Stimulated activated CD4-positive, alpha-beta T cell treated with anti-CD3 and anti-CD28 coated beads, Interleukin-1b, Interleukin-23, amount 100 ng/mL, for 1 hour (primary cell): ENCODE results near the gene CRLF3.
"Not testable (repeated sequence)": the region's sequence is repeated elsewhere in the genome, so short reads cannot be mapped to it uniquely, and the experiment has no call there.

Source experiments
- DNase-seq, 2 donors: peaks; one replicate each; pipeline ENCODE4 v3.0.0-alpha.2; 2020; ENCODE audit warnings: low read depth in 2 of 2

The CRLF3 gene

GRCh38 chr17:30814860-30815259 lies 9.6 kb downstream of the CRLF3 start:
- not testable (repeated sequence) for DNase-seq

- DNase-seq = not testable (repeated sequence)
Observed at GRCh38 chr17:30814236-30814635, 10.3 kb downstream of the CRLF3 start.

GRCh38 chr17:30812218-30813177 lies 12.0 kb downstream of the CRLF3 start:
- no peak for DNase-seq

GRCh38 chr17:30809867-30810266 lies 14.6 kb downstream of the CRLF3 start:
- DNase-seq = no peak

GRCh38 chr17:30808785-30809286 lies 15.7 kb downstream of the CRLF3 start:
- DNase-seq = no peak

GRCh38 chr17:30807896-30808295 lies 16.6 kb downstream of the CRLF3 start:
- no peak for DNase-seq

GRCh38 chr17:30805944-30806456 lies 18.5 kb downstream of the CRLF3 start:
- no peak for DNase-seq

- no peak for DNase-seq
Observed at GRCh38 chr17:30801671-30802070, 22.8 kb downstream of the CRLF3 start.

- no peak for DNase-seq
Observed at GRCh38 chr17:30796016-30796415, 28.5 kb downstream of the CRLF3 start.

GRCh38 chr17:30794372-30794771 lies 30.1 kb downstream of the CRLF3 start:
- DNase-seq = no peak

GRCh38 chr17:30793282-30793977 lies 31.1 kb downstream of the CRLF3 start:
- no peak for DNase-seq

- DNase-seq = no peak
Observed at GRCh38 chr17:30790279-30790678, 34.2 kb downstream of the CRLF3 start.

GRCh38 chr17:30788918-30789317 lies 35.6 kb downstream of the CRLF3 start:
- no peak for DNase-seq

GRCh38 chr17:30782206-30782605 lies 42.3 kb downstream of the CRLF3 start:
- no peak for DNase-seq

GRCh38 chr17:30780343-30780742 lies 44.1 kb downstream of the CRLF3 start:
- no peak for DNase-seq

GRCh38 chr17:30768771-30769170 lies 55.7 kb downstream of the CRLF3 start:
- not testable (repeated sequence) for DNase-seq

GRCh38 chr17:30767641-30768404 lies 56.7 kb downstream of the CRLF3 start:
- not testable (repeated sequence) for DNase-seq

- DNase-seq = no peak
Observed at GRCh38 chr17:30761060-30761459, 63.4 kb downstream of the CRLF3 start.

- not testable (repeated sequence) for DNase-seq
Observed at GRCh38 chr17:30753291-30753690, 71.2 kb downstream of the CRLF3 start.

- DNase-seq = not testable (repeated sequence)
Observed at GRCh38 chr17:30750982-30751381, 73.5 kb downstream of the CRLF3 start.

- not testable (repeated sequence) for DNase-seq
Observed at GRCh38 chr17:30747621-30748020, 76.9 kb downstream of the CRLF3 start.

GRCh38 chr17:30742669-30743068 lies 81.8 kb downstream of the CRLF3 start:
- not testable (repeated sequence) for DNase-seq
